ENCODE measurements around the gene HSPA5. TPM values are rescaled to one million over a fixed set of nuclear protein-coding genes. Genes with fewer than 3 reads are reported as not detected.

The HSPA5 gene
- total RNA-seq (2022; extraction: Qiagen RNA extraction; ENCODE audit: low read depth), result 346 to 395 TPM (median 387 TPM) in 5 replicates

DNA sequence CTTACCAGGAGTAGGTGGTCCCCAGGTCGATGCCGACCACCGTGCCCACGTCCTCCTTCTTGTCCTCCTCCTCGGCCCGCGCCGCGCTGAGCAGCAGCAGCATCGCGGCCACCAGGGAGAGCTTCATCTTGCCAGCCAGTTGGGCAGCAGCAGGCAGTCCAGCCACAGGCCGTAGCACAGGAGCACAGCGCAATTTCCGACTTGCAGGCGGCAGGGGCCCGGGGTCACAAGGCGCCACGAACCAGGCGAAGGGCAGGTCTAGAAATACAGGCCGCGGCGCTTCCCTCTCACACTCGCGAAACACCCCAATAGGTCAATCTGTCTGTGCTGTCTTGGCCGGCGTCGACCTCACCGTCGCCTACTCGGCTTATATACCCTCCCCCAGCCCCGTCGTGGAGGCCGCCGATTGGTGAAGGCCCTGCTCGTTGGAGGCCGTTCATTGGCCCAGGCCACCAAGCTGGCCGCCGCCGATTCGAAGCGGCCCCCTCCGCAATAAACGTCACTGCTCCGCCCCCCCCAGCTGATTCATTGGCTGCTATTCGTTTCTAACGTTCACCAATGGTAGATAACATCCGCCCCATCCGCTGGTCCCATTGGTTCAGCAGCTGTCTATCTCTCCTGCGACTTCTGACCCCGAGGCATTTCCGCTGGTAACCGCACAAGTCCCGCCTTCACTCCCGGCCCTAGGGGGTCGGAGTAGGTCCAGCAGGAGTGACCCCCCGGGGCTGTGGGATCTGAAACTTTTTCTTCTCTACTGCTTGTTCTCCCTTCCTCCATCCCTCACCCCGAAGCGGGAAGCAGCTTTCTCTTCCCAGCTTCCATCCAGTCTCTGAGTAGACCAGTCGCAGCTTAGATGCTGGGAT is at the start of gene HSPA5:
HSPA5 (minus strand) TSS at position 344 of the 863 bp plus-strand sequence; CDS start at position 127, 217 bp downstream.

DNA sequence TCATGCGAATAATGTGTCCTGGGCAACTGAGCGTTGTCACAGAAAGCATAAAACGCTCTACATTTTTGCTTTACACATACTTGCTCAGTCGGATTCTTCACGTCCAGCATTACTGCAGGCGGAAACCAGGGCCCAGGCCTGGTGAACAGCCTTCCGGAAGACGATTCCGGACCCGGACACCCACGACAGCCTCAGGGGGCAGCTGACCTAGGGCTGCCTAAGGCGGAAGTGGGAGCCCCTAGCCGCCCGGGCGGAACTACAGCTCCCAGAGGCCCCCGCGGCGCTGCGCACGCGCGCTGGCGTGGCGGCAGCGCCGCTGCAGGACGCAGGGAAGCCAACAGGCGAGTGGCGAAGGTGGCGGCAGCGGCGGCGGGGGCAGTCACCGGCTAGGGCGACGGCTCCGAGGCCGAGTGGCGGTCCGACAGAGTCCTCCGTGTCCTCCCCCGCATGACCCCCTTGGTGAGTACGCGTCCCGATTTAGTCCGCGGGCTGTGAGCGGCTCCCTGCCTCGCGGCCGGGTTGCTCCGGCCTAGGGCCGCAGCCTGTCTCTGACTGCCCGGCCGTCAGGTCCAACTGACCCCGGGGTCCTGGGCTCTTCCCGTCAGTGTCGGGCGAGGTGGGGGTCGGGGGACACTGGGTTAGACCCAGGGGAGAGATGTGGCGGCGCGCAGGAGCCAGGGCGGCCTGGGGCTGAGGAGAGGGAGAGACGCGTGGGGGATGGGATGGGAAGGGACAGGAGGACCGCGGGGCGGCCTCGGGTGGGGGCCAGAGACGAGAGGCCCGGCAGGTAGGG is 20.6 kb upstream of the HSPA5 start, which contains the start of gene GAPVD1:
GAPVD1 (plus strand) TSS at position 326 of the 793 bp plus-strand sequence. CDS start 37,096 bp downstream, outside the sequence.

GRCh38 chr9:125200216-125201047 is 40.7 kb downstream of the HSPA5 start, which contains the start of gene RABEPK:
TSS of gene RABEPK (plus strand) at chr9:125200542. CDS start at chr9:125203014, 2,472 bp downstream.

GRCh38 chr9:125189361-125190289 is 51.5 kb downstream of the HSPA5 start, which contains the start of gene PPP6C:
TSS of gene PPP6C (minus strand) at chr9:125189803. CDS start at chr9:125189718, 85 bp downstream.

Other genes starting within 250 kb of the HSPA5 start
- 1.4 to 2.1 TPM (median 1.6 TPM) in 5 replicates for gene SCAI, start 97.8 kb downstream of the HSPA5 start, total RNA-seq (2022; extraction: Qiagen RNA extraction; ENCODE audit: low read depth)
- gene PPP6C, start 51.5 kb downstream of the HSPA5 start, total RNA-seq (2022; extraction: Qiagen RNA extraction; ENCODE audit: low read depth), result 19.3 to 29.1 TPM (median 26.3 TPM) in 5 replicates
- gene RABEPK, start 40.8 kb downstream of the HSPA5 start, total RNA-seq (2022; extraction: Qiagen RNA extraction; ENCODE audit: low read depth), result 37.5 to 52.7 TPM (median 42.8 TPM) in 5 replicates
- 12.5 to 17.3 TPM (median 16.5 TPM) in 5 replicates for gene GAPVD1, start 20.5 kb upstream of the HSPA5 start, total RNA-seq (2022; extraction: Qiagen RNA extraction; ENCODE audit: low read depth)

All from A549 treated with RU486 at 1 μM for 4 hours (cell line).